Adipocyte (in vitro differentiated cells): ENCODE results near the gene SYCP3.
A peak's percentile ranks its signal among the peaks of the same experiment; 100 is the strongest.
"Not testable (repeated sequence)": the region's sequence is repeated elsewhere in the genome, so short reads cannot be mapped to it uniquely, and the experiment has no call there.

Experiments
- DNase-seq: peaks from one replicate; pipeline ENCODE4 v3.0.0-alpha.2; 2015; ENCODE audit warnings: low read depth
- H3K27me3 ChIP-seq: replicated peaks from 2 replicates; pipeline ENCODE4 v1.7.0; 2013; ENCODE audit warnings: mild to moderate bottlenecking, low read length, moderate library complexity; ENCODE audit not compliant: control insufficient read depth, insufficient read depth
- H3K36me3 ChIP-seq: 2 replicates; pipeline ENCODE4 v1.7.0; 2013; ENCODE audit warnings: low read length, mild to moderate bottlenecking, moderate library complexity; ENCODE audit not compliant: control insufficient read depth, insufficient read depth, severe bottlenecking
- H3K4me1 ChIP-seq: 2 replicates; pipeline ENCODE4 v1.7.0; 2013; ENCODE audit warnings: mild to moderate bottlenecking, low read length, moderate library complexity; ENCODE audit not compliant: control insufficient read depth, insufficient read depth
- H3K4me3 ChIP-seq: 2 replicates; pipeline ENCODE4 v1.7.0; 2013; ENCODE audit warnings: mild to moderate bottlenecking, low read length, moderate library complexity
- H3K9ac ChIP-seq: 2 replicates; pipeline ENCODE4 v1.7.0; 2013; ENCODE audit warnings: mild to moderate bottlenecking, low read length, moderate library complexity
- H3K9me3 ChIP-seq: 2 replicates; pipeline ENCODE4 v1.7.0; 2013; ENCODE audit warnings: mild to moderate bottlenecking, low read length, moderate library complexity; ENCODE audit not compliant: control insufficient read depth

Gene SYCP3

DNA sequence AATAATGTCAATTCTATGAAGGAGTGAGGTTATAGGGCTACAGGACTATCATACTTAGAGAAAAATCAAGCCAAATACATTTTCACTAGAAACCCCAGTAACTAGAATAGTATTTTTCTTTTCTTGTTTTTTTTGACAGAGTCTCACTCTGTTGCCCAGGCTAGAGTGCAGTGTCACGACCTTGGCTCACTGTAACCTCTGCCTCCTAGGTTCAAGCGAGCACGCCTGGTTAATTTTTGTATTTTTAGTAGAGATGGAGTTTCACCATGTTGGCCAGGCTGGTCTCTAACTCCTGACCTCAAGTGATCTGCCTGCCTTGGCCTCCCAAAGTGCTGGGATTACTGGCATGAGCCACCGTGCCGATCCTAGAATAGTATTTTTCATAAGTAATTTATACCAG is 4.8 kb downstream of the SYCP3 start:
- H3K9ac ChIP-seq, H3K27me3 ChIP-seq, DNase-seq, H3K4me1 ChIP-seq, H3K4me3 ChIP-seq, H3K9me3 ChIP-seq: not testable (repeated sequence)
- H3K36me3 ChIP-seq = peaks cover 51% of the 10 kb centered on the region

GRCh38 chr12:101733166-101733565 is 6.1 kb downstream of the SYCP3 start:
- DNase-seq = no peak
- Histone ChIP-seq H3K4me3 (no peak overlapping the region), H3K4me1 (no peaks in the 10 kb centered on the region), H3K9ac (no peak overlapping the region), H3K36me3 (peaks cover 58% of the 10 kb centered on the region), H3K27me3 (no peaks in the 10 kb centered on the region), H3K9me3 (no peaks in the 10 kb centered on the region)

DNA sequence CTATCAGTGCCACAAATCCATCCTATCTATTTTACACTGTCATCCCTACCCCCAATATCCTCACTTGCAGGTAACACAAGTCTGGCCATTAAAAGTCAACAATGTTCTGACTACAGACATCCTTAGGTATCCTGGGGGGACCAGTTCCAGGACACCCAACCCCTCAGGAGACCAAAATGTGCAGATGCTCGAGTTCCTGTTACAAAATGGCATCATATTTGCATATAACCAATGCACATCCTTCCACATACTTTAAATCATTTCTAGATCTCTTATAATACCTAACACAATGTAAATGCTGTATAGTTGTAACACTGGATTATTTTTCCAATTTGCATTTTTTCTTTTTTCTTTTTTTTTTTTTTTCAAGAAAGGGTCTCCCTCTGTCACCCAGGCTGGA is 6.9 kb downstream of the SYCP3 start:
- no peaks in the 10 kb centered on the region for H3K4me1 ChIP-seq
- H3K36me3 ChIP-seq = peaks cover 53% of the 10 kb centered on the region
- H3K4me3 ChIP-seq = no peak overlapping the region
- no peak overlapping the region for H3K9ac ChIP-seq
- DNase-seq = no peak
- no peaks in the 10 kb centered on the region for H3K9me3 ChIP-seq
- no peaks in the 10 kb centered on the region for H3K27me3 ChIP-seq

GRCh38 chr12:101729842-101730241 is 9.4 kb downstream of the SYCP3 start:
- no peaks in the 10 kb centered on the region for H3K9me3 ChIP-seq
- H3K27me3 ChIP-seq = no peaks in the 10 kb centered on the region
- DNase-seq = no peak
- no peaks in the 10 kb centered on the region for H3K4me1 ChIP-seq
- H3K36me3 ChIP-seq = peaks cover 71% of the 10 kb centered on the region
- H3K9ac ChIP-seq = no peak overlapping the region
- H3K4me3 ChIP-seq = no peak overlapping the region

DNA sequence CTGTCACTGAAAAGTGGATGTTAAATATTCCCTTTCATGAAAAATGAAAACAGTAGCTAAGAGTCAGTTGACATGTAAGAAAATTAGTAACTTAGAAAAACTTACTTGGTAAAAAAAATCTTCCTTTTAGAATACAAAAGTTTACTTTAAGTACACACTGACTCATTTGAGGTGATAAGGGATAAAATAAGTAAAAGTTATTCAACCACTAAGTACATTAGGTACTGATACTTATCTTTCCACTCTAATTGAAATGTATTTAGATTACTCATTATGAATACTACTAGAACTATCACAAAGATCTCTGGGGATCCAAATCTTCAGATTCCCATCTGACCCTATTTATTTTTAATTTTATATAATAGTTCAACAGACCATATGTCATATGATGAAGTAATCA is 12.2 kb downstream of the SYCP3 start:
- no peaks in the 10 kb centered on the region for H3K4me1 ChIP-seq
- H3K9ac ChIP-seq = no peak overlapping the region
- no peaks in the 10 kb centered on the region for H3K9me3 ChIP-seq
- H3K36me3 ChIP-seq = peaks cover 68% of the 10 kb centered on the region
- H3K27me3 ChIP-seq = no peaks in the 10 kb centered on the region
- no peak for DNase-seq
- no peak overlapping the region for H3K4me3 ChIP-seq

DNA sequence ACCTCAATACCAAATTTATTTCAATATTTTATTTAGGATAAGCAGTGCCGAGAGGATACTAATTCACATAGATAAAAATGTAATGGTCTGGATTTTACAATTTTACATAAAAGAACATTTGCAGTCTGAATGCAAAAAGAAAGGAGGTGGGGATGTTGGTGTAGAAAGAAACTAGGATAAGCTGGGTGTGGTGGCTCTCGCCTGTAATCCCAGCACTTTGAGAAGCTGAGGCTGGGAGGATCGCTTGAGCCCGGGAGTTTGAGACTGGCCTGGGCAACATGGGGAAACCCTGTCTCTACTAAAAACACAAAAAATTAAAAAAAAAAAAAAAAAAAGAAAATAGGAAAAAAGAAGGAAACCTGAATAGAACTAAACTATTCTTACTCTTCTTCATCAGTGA is 16.9 kb downstream of the SYCP3 start:
- H3K4me1 ChIP-seq = peaks cover 6% of the 10 kb centered on the region
- H3K27me3 ChIP-seq = no peaks in the 10 kb centered on the region
- H3K9ac ChIP-seq = no peak overlapping the region
- DNase-seq = no peak
- H3K4me3 ChIP-seq = no peak overlapping the region
- H3K9me3 ChIP-seq = no peaks in the 10 kb centered on the region
- peaks cover 44% of the 10 kb centered on the region for H3K36me3 ChIP-seq

GRCh38 chr12:101720118-101720517 is 19.1 kb downstream of the SYCP3 start:
- no peak overlapping the region for H3K4me3 ChIP-seq
- no peak overlapping the region for H3K9ac ChIP-seq
- H3K4me1 ChIP-seq = peaks cover 18% of the 10 kb centered on the region
- H3K9me3 ChIP-seq = no peaks in the 10 kb centered on the region
- H3K27me3 ChIP-seq = no peaks in the 10 kb centered on the region
- H3K36me3 ChIP-seq = peaks cover 25% of the 10 kb centered on the region
- DNase-seq = no peak

DNA sequence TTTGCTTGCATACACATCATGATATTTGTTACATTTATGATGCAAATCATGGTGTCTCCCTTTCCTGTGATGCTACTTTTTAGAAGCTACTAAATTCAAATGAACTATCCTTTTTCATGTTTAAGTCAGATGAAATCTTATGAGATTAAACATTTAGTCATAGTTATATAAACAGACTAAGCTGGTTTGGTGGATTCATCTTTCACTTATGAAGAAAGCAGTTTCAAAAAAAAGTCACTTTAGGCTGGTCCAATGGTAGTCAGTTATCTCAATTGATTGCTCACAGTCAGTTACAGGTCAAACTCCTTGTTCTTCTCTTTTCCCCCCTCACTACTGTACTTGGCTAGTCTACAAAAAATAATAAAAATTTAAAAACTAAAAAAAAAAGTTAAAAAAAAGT is 19.7 kb downstream of the SYCP3 start:
- no peak overlapping the region for H3K9ac ChIP-seq
- peak; percentile 41 for DNase-seq
- no peaks in the 10 kb centered on the region for H3K9me3 ChIP-seq
- no peak overlapping the region for H3K4me3 ChIP-seq
- H3K27me3 ChIP-seq = no peaks in the 10 kb centered on the region
- H3K4me1 ChIP-seq = peaks cover 19% of the 10 kb centered on the region
- peaks cover 19% of the 10 kb centered on the region for H3K36me3 ChIP-seq

- no peaks in the 10 kb centered on the region for H3K27me3 ChIP-seq
- H3K4me1 ChIP-seq = peaks cover 34% of the 10 kb centered on the region
- H3K4me3 ChIP-seq = no peak overlapping the region
- no peaks in the 10 kb centered on the region for H3K9me3 ChIP-seq
- H3K9ac ChIP-seq = no peak overlapping the region
- DNase-seq = no peak
- H3K36me3 ChIP-seq = peaks cover 2% of the 10 kb centered on the region
These were observed 24.3 kb downstream of the SYCP3 start for GRCh38 chr12:101714877-101715444.

- H3K9ac ChIP-seq = peak overlapping the region; percentile 58
- peaks cover 2% of the 10 kb centered on the region for H3K36me3 ChIP-seq
- no peak for DNase-seq
- H3K4me1 ChIP-seq = peaks cover 34% of the 10 kb centered on the region
- H3K4me3 ChIP-seq = peak overlapping the region; percentile 72
- H3K9me3 ChIP-seq = no peaks in the 10 kb centered on the region
- H3K27me3 ChIP-seq = no peaks in the 10 kb centered on the region
These were observed 25.3 kb downstream of the SYCP3 start for GRCh38 chr12:101713930-101714329.

GRCh38 chr12:101713059-101713682 is 26.1 kb downstream of the SYCP3 start:
- Histone ChIP-seq H3K4me3 (peak overlapping the region; percentile 72), H3K4me1 (peaks cover 34% of the 10 kb centered on the region), H3K9me3 (no peaks in the 10 kb centered on the region), H3K27me3 (no peaks in the 10 kb centered on the region), H3K9ac (peak overlapping the region; percentile 58), H3K36me3 (no peaks in the 10 kb centered on the region)
- DNase-seq = no peak

- Histone ChIP-seq H3K9me3 (no peaks in the 10 kb centered on the region), H3K4me1 (peaks cover 24% of the 10 kb centered on the region), H3K9ac (no peak overlapping the region), H3K36me3 (no peaks in the 10 kb centered on the region), H3K27me3 (no peaks in the 10 kb centered on the region), H3K4me3 (no peak overlapping the region)
- DNase-seq = no peak
These were observed 29.0 kb downstream of the SYCP3 start for GRCh38 chr12:101710288-101710687.
